Transverse colon (tissue), 3 donors: ENCODE data around the gene ANKS1B.

Experiments used
- CTCF ChIP-seq, 5 experiments: fragments of 200-600 bp in 3 of 5; fragments of 450-650 bp in 2 of 5; sonication (generic) in 3 of 5; IDR thresholded peaks; 1 replicate in 2 of 5; 2 replicates in 3 of 5; pipeline ENCODE4 v1.5.1; 2016 to 2017; ENCODE audit warnings: antibody characterized with exemption in 5 of 5, inconsistent platforms in 3 of 5, mild to moderate bottlenecking in 2 of 5, moderate library complexity in 1 of 5
- EP300 ChIP-seq: sonication (generic); formaldehyde crosslinking; IDR thresholded peaks from one replicate; pipeline ENCODE4 v1.6.1; 2017; ENCODE audit warnings: antibody characterized with exemption, low read depth

DNA sequence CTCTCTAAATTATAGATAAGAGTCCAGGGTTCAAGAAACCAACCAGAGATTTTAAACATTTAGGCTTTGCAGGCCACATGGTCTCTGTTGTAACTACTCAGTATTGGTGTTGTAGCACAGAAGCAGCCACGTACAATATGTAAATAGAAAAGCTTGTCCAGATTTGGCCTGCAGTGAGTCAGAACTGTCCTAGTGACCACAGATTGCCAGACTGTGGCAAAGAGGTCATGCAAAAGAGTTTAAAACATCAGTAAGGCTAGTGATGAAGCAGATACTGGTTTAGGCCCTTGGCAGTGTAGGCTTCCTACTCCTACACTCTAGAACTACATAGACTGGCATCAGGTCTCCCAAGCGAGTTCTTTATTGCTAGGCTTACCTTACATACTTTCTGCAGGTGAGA lies 454.8 kb downstream of the ANKS1B start:
- TF ChIP-seq CTCF (IDR thresholded peaks at IDR 0.05) (no peak), EP300 (no peak)
